Activated naive CD4-positive, alpha-beta T cell treated with anti-CD3 and anti-CD28 coated beads, Interleukin-2, amount 50 U/mL, for 16 hours (primary cell): ENCODE results near the gene STUB1.
"Not testable (repeated sequence)": the region's sequence is repeated elsewhere in the genome, so short reads cannot be mapped to it uniquely, and the experiment has no call there.

Experiments
- DNase-seq: peaks from one replicate; pipeline ENCODE4 v3.0.0-alpha.2; 2020

The STUB1 gene

DNA sequence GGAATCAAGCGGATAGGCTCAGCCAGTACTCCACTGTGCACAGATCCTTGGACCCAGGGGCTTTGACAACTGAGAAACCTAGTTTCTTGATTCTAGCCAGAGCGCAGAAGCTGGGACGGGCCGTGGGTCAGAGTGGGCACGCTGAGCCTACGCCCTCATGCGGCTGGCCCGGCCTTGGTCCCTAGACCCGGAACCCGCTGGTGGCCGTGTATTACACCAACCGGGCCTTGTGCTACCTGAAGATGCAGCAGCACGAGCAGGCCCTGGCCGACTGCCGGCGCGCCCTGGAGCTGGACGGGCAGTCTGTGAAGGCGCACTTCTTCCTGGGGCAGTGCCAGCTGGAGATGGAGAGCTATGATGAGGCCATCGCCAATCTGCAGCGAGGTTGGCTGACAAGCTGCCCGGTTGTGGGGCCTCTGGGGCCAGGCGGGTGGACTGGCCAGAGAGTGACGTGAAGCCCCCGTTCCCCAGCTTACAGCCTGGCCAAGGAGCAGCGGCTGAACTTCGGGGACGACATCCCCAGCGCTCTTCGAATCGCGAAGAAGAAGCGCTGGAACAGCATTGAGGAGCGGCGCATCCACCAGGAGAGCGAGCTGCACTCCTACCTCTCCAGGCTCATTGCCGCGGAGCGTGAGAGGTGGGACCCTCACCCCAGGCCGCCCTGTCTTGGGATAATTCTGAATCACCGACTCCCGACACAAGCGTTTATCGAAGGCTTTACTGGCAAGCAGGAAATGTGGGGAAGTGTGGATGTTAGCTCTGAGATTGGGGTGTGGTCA, 946 bp downstream of the STUB1 start:
- no peak for DNase-seq

DNA sequence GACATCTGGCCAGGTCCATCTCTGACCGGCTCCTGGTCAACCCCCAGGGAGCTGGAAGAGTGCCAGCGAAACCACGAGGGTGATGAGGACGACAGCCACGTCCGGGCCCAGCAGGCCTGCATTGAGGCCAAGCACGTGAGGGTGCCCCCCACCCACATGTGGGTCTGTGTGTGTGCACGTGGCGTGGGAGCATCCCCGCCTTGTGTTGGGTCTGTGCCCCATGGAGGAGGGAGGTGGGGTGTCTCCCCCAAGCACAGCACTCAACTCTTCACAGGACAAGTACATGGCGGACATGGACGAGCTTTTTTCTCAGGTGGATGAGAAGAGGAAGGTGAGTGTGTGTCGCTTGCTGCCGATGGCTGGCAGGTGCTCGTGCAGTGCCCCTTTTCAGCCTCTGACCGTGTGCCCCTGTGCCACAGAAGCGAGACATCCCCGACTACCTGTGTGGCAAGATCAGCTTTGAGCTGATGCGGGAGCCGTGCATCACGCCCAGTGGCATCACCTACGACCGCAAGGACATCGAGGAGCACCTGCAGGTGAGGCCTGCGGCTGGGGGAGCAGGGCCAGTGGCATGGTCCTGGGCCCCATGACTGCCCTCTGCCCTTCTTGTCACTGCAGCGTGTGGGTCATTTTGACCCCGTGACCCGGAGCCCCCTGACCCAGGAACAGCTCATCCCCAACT, 1.7 kb downstream of the STUB1 start:
- no peak for DNase-seq

GRCh38 chr16:682493-683395, 2.5 kb downstream of the STUB1 start:
- DNase-seq: no peak

GRCh38 chr16:683396-684070, 3.3 kb downstream of the STUB1 start:
- DNase-seq: no peak

DNA sequence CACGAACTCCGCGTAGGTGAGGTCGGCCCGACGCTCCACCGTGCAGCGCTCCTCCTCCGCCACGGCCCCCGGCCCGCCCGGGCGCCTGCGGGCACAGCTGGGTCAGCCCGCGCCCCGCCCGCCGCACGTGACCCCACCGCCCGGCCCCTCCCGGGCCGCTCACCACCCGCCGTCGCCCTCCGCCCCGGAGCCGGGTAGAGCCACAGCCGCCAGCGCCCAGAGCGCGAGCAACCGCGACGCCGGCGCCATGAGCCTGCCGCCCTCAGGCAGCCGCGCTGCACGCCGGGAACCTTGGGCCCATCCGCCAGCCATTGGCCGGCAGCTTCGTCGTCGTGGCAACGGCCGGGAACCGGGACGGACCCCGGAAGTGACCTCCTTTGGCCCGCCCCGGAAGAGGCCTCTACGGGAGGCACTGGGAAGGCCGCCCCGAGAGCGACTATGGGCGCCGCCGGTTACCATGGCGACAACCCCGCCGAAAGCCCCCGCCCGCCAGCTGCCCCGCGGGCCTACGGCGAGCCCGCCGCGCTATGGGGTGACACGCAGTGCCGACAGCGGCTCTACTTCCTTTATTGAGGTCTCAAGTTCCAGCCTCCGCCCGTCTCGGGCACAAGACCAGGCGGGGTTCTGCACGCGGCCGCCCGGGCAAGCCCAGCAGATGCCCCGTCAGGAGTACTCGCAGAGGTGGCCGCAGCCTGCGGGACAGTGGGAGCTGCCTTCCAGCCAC, 4.0 kb downstream of the STUB1 start, which contains the start of gene JMJD8:
JMJD8 (minus strand) TSS at position 264 of the 724 bp plus-strand sequence; CDS start at position 249, 15 bp downstream.
- peak; percentile 99 for DNase-seq

- DNase-seq: no peak
Observed at GRCh38 chr16:684961-685696, 4.9 kb downstream of the STUB1 start.

- no peak for DNase-seq
Observed at GRCh38 chr16:685967-686366, 5.8 kb downstream of the STUB1 start.

- DNase-seq: no peak
Observed at GRCh38 chr16:686459-687260, 6.5 kb downstream of the STUB1 start.

DNA sequence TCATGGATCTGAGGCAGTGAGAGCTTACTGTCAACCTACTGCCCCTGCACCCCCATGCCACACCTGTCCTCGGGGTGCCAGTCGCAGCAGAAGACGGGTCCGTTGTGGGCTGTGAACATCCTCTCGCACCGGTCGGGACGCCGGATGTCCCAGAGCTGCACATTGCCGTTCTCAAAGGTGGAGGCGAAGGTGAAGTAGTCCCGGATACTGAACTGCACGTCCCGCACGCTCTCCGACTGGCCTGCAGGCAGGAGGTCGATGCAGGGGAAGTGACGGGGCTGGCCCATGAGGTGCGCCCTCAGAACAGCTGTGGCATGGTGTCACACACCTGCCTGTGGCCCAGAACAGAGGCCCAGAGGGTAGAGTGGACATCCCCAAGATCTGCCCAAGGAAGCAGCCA, 7.3 kb downstream of the STUB1 start:
- DNase-seq: no peak

- no peak for DNase-seq
Observed at GRCh38 chr16:689175-689897, 9.1 kb downstream of the STUB1 start.

GRCh38 chr16:691242-691641, 11.0 kb downstream of the STUB1 start:
- not testable (repeated sequence) for DNase-seq

GRCh38 chr16:692356-693108, 12.3 kb downstream of the STUB1 start:
- DNase-seq: no peak

GRCh38 chr16:693364-693763, 13.2 kb downstream of the STUB1 start:
- no peak for DNase-seq

DNA sequence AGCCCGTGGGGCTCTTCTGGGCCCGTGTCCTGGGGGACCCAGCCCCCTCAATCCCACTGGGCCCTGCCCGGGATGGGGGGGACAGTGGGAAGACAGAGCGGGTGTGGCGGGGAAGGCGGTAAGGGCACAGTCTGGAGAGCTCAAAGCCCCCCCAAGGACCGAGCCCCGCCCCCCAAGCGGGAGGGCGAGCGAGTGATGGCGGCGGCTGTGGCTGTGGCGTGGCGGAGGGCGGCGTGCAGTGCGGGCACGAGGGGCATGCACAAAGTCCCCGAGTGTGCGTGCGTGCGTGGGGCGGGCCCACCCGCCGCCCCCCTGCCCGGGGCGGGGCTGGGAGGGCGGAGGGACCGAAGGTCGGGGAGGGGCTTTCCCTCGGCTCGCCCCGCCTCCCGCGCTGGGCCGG, 13.6 kb downstream of the STUB1 start:
- DNase-seq: no peak

GRCh38 chr16:694187-694862, 14.1 kb downstream of the STUB1 start:
- no peak for DNase-seq

DNA sequence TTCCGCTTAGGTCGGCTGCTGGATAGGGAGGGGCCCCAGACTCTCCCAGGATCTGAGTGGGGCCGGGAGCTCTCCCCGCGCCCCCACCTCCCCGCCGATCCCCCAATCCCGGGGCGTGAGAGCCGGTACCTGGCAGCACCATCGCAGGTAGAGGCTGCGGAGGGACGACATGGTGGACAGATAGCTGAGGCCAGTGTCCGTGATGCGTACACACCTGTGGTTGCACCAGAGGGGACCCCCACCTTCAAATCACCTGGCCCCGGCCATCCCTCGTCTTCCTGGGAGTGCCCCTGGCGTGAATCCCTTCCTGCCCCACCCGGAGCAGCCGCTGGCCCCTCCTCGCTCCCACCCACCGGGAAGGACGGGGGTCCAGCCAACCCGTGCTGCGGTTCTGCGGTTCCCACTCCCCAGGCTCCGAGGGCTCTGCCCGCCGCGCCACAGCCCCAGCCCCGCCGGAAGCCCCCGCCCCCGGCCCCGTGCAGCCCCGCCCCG, 14.7 kb downstream of the STUB1 start:
- no peak for DNase-seq

- peak; percentile 73 for DNase-seq
Observed at GRCh38 chr16:695355-696089, 15.3 kb downstream of the STUB1 start.
